Nucleus accumbens (tissue), 56 donors: ENCODE results near the gene MDM2.
"Not testable (repeated sequence)": the region's sequence is repeated elsewhere in the genome, so short reads cannot be mapped to it uniquely, and the experiment has no call there.

Experiments used
- DNase-seq, 56 donors: peaks; one replicate each; lab custom pipeline; 2025; lab: John Stamatoyannopoulos, UW

MDM2 gene

DNA sequence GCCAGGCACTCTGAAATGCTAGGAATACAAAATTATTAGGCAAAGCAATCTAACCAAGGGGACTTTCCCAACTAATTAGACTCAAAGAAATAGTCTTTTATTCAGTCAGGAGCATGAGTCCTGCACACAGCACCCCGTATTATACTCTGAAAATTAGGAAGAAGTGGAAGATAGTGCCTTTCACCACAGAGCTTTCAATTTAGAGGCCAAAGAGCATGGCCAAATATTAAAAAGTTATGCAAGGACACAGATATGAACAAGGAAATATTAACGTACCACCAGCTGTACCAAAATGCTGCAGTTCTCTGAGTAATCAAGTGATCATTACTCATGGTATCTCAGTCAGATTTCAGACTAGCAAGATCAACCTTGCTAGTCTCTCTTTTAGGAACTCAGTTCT is 22.6 kb upstream of the MDM2 start:
- no peak for DNase-seq

DNA sequence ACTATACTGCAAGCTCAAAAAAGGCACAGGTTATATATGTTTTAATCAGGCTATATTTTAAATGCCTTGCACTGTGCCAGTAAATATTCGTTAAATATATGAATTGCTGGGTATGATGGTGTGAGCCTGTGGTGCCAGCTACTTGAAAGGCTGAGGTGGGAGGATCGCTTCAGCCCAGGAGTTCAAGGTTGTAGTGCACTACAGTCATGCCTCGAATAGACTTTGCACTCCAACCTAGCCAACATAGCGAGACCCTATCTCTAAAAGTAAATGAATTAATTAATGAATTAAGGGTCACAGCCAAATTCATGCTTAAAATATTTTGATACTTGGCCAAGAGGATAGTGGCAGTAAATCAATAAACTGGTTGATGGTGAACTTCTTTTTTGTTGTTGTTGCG is 22.2 kb upstream of the MDM2 start:
- DNase-seq: no peak

DNA sequence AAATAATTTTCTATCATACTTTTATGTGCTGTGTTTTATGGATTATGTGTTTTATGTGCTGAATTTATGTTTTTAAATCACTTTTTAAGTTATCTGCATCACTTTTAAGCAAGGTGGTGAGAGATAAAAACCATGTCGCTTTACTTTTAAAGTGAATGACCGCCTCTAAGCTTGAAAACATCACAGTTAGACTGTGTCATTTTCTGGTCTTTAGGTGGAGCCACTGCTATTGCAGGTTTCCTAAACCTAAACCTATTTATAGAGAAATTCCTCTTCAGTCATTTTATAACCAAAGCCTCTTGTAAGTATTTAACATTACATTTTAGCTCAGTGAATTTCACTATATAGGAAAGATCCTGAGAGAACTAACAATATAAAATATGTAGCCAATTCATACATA is 21.0 kb upstream of the MDM2 start:
- no peak for DNase-seq

DNA sequence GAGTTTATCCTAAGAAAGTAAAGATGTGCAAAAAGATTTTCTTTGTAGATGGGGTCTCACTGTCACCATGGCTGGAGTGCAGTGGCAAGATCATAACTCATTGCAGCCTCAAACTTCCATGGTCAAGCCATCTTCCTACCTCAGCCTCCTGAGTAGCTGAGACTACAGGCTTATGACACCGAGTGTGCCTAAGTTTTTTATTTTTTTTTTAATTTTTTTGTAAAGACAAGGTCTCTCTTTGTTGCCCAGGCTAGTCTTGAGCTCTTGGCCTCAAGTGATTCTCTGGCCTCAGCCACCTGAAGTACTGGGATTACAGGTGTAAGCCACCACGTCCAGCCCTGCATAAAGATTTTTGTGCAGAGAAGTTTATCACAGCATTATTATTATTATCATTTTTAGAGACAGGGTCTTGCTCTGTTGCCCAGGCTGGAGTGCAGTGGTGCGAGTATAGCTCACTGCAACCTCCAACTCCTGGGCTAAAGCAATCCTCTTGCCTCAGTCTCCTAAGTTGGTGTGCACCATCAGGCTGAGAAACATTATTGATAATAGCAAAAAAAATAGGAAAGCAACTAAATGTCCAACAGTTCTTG is 19.3 kb upstream of the MDM2 start:
- DNase-seq: no peak

DNA sequence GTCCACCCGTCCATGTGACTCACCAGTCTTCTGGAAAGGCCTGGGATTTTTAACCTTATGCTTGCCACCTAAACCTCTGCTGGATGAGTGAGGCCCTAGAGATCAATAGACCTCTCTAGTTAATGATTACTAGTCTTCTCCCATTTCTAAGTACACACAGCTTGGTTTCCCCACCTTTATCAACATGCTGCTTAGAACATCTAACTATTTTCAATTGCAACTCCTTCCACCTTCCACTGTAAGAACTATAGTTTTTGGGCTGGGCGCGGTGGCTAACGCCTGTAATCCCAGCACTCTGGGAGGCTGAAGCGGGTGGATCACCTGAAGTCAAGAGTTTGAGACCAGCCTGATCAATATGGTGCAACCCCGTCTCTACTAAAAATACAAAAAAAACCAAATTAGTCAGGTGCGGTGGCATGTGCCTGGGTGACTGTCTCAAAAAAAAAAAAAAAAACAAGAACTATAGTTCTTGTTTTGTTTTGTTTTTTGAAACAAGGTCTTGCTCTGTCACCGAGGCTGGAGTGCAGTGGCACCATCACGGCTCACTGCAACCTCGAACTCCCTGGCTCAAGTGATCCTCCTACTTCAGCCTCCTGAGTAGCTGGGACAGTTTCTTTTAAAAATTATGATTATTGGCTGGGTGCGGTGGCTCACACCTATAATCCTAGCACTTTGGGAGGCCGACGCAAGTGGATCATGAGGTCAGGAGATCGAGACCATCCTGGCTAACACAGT is 18.7 kb upstream of the MDM2 start:
- no peak for DNase-seq

DNA sequence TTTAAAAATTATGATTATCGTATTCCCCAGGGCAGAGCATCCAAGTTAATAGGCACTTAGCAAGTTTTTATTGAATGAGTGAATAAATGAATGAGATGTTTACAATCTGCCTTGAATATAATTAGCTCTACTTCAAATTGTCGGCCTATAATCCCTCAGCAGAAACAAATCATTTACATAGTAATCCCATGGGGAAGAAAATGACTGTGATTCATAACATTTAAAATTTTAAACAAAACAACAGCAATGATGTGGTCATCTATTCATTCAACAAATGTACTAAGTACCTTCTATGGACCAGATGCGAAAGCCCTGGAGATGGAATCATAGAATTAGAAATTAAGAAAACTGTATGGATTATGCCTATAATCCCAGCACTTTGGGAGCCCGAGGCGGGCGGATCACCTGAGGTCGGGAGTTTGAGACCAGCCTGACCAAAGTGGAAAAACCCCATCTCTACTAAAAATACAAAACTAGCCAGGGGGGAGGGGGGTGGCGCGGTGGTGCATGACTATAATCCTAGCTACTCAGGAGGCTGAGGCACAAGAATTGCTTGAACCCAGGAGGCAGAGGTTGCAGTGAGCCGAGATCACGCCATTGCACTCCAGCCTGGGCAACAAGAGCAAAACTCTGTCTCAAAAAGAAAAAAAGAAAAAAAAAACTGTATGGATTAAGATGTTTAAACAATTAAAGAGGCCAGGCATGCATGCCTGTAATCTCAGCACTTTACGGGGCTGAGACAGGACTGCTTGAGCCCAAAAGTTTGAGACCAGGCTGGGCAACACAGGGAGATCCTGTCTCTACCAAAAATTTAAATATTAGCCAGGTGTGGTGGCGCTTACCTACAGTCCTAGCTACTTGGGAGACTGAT is 17.7 kb upstream of the MDM2 start:
- DNase-seq: no peak

DNA sequence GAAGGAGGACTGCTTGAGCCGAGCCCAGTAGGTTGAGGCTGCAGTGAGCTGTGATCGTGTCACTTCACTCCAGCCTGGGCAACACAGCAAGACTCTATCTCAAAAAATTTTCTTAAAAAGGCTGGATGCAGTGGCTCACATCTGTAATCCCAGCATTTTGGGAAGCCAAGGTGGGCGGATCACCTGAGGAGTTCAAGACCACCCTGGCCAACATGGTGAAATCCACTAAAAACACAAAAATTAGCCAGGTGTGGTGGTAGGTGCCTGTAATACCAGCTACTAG is 17.1 kb upstream of the MDM2 start:
- DNase-seq: no peak

DNA sequence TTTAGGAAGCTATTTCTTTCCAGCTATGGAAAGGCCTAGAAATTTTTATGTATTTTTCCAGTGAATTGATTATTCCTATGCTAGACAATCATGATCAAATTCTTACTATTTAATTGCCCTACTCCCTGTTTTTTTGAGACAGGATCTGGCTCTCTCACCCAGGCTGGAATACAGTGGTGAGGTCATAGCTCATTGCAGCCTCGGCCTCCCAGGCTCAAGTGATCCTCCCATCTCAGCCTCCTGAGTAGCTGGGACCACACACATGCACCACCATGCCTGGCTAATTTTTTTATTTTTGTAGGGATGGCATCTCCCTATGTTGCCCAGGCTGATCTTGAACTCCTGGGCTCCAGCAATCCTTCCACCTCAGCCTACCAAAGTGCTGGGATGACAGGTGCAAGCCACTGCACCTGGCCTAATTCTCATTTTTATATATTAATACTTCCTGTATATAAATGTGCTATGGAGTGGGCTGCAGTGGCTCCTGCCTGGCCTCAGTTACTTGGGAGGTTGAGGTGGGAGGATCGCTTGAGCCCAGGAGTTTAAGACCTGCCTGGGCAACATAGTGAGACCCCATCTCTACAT is 16.0 kb upstream of the MDM2 start:
- DNase-seq: no peak

DNA sequence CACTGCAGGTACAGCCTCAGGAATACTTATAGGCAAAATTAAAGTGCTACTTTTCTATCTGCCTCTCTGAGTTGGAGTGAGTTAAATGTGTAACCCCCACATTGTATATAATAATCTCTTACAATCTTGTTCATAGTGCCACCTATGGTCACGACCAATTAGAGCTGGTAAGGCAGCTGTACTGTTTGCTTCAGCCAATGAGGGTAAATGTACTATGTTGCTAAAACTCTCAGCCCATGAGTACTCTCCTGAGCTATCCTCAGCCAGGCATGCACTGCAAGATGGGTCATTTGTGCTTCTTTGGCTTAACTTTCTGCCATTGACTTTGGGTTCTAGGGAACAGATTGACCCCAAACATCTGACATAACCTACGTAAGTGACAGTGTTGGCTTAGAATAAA is 15.0 kb upstream of the MDM2 start:
- no peak for DNase-seq

DNA sequence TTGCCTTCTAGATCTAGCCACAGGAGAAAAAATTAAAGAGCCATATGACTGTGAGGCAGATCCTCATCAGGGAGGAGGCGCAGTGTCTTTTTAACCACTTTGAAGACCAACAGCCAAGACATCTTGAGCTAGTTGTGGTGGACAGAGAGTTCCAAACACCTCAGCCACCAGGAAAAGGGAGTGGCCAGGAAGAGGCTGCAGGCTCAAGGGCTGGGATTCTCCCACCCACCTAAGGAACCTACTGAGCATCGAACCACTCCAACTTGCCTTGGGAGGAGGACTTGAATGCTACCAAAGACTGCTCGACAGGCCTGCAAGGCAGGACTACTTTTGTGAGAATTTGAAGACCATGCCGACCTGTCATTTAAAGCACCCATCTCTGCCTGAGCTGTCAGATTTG is 14.5 kb upstream of the MDM2 start:
- no peak for DNase-seq

DNA sequence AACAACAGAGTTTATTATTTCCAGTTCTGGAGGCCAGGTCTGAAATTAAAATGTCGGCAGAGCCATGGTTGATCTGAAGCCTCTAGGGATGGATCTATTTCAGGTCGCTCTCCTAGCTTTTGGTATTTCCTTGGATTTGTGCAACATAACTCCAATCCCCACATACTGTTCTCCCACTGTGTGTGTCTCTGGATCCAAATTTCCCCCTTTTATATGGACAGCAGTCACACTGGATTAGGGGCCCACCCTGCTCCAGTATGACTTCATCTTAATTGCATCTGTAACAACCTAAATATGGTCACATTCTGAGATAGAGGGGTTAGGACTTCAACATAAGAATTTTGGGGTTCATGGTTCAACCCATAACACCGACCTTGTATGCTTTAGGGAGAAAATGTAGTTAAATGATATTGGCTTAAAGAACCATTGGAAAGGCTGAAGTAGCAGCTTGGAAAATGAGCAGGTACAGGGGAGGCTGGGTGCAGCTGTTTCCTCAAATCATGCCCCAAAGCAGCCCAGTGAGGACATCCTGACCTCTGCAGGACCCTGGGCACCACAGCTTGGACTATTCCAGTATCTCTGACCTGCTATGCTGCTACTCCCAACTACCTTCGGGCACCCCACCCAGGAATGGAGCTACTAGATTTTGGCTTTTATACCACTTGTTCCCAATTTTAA is 13.9 kb upstream of the MDM2 start:
- DNase-seq: no peak

DNA sequence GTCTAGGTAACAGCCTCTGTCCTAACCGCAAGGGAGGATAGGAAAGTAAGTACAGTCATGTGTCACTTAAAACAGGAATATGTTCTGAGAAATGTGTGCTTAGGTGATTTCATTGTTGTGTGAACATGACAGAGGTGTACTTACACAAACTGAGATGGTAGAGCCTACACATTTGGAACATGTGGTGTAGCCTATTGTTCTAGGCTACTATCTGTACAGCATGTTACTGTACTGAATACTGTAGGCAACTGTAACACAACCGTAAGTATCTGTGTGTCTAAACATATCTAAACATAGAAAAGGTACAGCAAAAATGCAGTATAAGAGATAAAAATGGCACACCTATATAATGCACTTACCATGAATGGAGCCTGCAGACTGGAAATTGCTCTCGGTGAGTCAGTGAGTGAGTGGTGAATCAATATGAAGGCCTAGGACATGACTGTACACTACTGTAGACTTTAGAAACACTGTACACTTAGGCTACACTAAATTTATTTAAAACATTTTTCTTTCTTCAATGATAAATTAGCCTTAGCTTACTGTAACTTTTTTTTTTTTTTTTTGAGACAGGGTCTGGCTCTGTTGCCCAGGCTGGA is 13.2 kb upstream of the MDM2 start:
- no peak for DNase-seq

DNA sequence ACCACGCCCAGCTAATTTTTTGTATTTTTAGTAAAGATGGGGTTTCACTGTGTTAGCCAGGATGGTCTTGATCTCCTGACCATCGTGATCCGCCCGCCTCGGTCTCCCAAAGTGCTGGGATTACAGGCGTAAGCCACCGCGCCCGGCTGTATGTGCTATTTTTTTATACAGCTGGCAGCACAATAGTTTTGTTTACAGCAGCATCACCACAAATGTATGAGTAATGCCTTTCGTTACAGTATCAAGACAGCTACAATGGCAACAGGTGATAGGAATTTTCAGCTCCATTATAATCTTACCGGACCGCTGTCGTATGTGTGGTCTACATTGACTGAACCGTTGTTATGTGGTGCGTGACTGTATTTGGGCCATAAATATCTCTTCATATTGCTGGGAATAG is 11.6 kb upstream of the MDM2 start:
- DNase-seq: no peak

DNA sequence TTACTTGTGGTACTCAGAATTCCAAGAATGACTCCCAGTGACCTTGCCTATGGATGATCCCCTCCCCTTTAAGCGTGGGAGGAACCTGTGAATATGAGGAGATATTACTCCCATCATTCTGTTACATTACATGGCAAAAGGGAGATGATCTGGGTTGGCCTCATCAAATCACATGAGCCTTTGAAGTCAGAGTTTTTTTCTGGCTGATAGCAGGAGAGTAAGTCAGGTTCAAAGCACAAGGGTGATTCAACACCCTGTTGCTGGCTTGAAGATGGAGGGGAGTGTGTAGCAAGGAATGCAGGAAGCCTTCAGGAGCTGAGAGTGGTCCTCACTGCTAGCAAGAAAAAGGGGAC is 9.1 kb upstream of the MDM2 start:
- no peak for DNase-seq

DNA sequence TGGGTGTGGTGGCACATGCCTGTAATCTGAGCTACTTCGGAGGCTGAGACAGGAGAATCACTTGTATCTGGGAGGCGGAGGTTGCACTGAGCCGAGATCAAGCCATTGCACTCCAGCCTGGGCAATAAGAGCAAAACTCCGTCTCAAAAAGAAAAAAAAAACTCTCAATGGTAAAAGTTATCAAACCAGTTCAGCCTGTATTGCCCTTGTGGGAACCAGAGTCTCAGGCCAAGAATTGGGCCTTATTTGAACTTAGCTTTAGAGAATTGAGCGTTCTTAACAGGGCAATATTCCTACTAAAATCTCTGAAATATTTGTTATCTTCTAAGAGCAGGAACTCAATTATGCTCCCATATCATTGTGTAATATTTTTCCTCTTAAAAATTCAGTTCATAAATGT is 7.7 kb upstream of the MDM2 start:
- no peak for DNase-seq

DNA sequence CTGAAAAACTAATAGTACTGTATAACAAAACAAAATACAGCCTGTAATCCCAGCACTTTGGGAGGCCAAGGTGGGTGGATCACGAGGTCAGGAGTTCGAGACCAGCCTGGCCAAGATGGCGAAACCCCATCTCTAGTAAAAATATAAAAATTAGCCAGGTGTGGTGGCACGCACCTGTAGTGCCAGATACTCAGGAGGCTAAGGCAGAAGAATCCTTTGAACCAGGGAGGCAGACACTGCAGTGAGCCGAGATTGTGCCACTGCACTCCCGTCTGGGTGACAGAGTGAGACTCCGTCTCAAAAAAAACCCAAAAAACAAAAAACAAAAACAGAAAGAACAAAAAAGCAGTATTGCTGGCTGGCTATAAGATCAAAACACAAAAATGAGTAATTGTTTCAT is 6.9 kb upstream of the MDM2 start:
- not testable (repeated sequence) for DNase-seq

DNA sequence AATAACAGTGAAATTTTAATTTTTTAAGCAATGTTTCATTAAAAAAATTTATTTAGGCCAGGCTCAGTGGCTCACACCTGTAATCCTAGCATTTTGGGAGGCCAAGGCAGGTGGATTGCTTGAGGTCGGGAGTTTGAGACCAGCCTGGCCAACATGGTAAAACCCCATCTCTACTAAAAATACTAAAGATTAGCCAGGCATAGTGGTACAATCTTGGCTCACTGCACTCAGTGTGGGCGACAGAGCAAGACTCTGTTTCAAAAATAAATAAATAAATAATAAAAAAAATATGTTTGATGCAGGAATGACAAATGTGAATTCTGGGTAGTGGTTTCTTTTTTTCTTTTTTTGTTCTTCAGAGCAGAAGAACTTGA is 5.6 kb upstream of the MDM2 start:
- not testable (repeated sequence) for DNase-seq

DNA sequence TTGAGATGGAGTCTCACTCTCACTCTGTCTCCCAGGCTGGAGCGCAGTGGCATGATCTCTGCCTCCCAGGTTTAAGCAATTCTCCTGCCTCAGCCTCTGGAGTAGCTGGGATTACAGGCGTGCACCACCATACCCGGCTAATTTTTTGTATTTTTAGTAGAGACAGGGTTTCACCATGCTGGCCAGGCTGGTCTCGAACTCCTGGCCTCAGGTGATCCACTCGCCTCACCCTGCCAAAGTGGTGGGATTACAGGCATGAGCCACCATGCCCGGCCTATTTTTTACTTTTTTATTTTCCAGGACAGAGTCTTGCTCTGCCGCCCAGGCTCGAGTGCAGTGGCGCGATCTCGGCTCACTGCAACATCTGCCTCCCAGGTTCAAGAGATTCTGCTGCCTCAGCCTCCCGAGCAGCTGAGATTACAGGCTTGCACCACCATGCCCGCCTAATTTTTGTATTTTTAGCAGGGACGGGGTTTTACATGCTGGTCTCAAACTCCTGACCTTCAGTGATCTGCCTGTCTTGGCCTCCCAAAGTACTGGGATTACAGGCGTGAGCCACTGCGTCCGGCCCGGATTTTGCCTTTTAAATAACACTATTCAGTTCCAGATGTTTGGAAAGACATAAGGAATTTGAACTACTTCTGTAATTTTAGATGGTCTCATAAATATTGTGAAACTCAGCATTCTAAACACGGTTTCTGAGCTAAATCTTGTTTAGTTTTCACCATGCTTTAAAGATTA is 4.9 kb upstream of the MDM2 start:
- DNase-seq: not testable (repeated sequence)

DNA sequence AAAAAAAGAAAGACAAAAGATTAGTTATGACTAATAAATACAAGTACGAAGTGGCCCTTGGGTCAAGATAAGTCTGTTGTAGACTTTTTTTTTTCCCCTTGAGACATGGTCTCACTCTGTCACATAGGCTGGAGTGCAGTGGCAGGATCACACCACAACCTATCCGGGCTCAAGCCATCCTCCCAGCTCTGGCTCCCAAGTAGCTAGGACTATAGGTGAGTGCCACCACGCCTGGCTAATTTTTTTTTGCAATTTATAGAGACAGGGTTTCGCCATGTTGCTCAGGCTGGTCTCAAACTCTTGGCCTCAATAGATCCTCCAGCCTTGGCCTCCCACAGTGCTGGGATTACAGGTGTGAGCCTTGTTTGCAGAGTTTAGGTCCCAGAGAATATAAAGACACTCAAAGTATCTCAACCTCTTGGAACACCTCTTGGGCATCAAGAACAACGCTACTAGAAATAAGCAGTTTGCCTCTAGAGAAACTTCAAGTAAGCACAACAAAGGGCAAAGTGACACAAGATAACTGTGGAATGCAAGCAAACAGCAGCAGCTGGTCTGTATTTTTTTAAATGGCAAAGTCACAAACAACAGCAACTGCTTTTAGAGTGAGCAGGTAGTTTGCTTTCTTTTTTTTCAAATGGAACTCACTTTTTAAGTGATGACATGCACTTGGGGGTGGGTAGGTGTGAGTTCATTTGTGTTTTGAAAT is 3.9 kb upstream of the MDM2 start:
- DNase-seq: no peak
